ENCODE measurements around the gene TTC7B.

The TTC7B gene

GRCh38 chr14:90721619-90722305, 94.5 kb downstream of the TTC7B start:
- no peak for TF ChIP-seq REST (IDR thresholded peaks at IDR 0.05; ENCODE audit: low read depth)
- TF ChIP-seq ZBTB7A (IDR thresholded peaks at IDR 0.05; ENCODE audit: low read depth), result no peak
- TF ChIP-seq USF1 (IDR thresholded peaks at IDR 0.05), result no peak
- no peak for TF ChIP-seq TCF12 (IDR thresholded peaks at IDR 0.05; ENCODE audit: low read depth)
- no peak for TF ChIP-seq EP300 (IDR thresholded peaks at IDR 0.05; ENCODE audit: borderline replicate concordance)
- no peak for TF ChIP-seq TAF1 (IDR thresholded peaks at IDR 0.05; ENCODE audit: low read depth)
- TF ChIP-seq CEBPB (IDR thresholded peaks at IDR 0.05), result no peak
- no peak for TF ChIP-seq RAD21 (IDR thresholded peaks at IDR 0.05; ENCODE audit: low read depth)
- no peak for TF ChIP-seq TEAD4 (IDR thresholded peaks at IDR 0.05)

GRCh38 chr14:90720832-90721231, 95.4 kb downstream of the TTC7B start:
- no peak for TF ChIP-seq TEAD4 (IDR thresholded peaks at IDR 0.05)
- no peak for TF ChIP-seq EGR1 (IDR thresholded peaks at IDR 0.05)
- no peak for TF ChIP-seq FOXM1 (IDR thresholded peaks at IDR 0.05; ENCODE audit: borderline replicate concordance, low read depth)
- no peak for TF ChIP-seq USF1 (IDR thresholded peaks at IDR 0.05)
- no peak for TF ChIP-seq TAF1 (IDR thresholded peaks at IDR 0.05; ENCODE audit: low read depth)
- no peak for TF ChIP-seq ZBTB7A (IDR thresholded peaks at IDR 0.05; ENCODE audit: low read depth)
- TF ChIP-seq REST (IDR thresholded peaks at IDR 0.05; ENCODE audit: low read depth), result no peak
- no peak for TF ChIP-seq CREB1 (IDR thresholded peaks at IDR 0.05; ENCODE audit: low read depth)

- TF ChIP-seq FOXM1 (IDR thresholded peaks at IDR 0.05; ENCODE audit: borderline replicate concordance, low read depth) (no peak), TCF12 (IDR thresholded peaks at IDR 0.05; ENCODE audit: low read depth) (no peak), TEAD4 (IDR thresholded peaks at IDR 0.05) (no peak), YY1 (IDR thresholded peaks at IDR 0.05; ENCODE audit: low read depth) (no peak), EP300 (IDR thresholded peaks at IDR 0.05; ENCODE audit: borderline replicate concordance) (no peak), CEBPB (IDR thresholded peaks at IDR 0.05) (no peak)
Measured at GRCh38 chr14:90720336-90720735, 95.9 kb downstream of the TTC7B start.

GRCh38 chr14:90717916-90718315, 98.3 kb downstream of the TTC7B start:
- TF ChIP-seq EGR1 (IDR thresholded peaks at IDR 0.05), result no peak
- no peak for TF ChIP-seq TAF1 (IDR thresholded peaks at IDR 0.05; ENCODE audit: low read depth)
- TF ChIP-seq EP300 (IDR thresholded peaks at IDR 0.05; ENCODE audit: borderline replicate concordance), result no peak
- no peak for TF ChIP-seq NFIC (IDR thresholded peaks at IDR 0.05)
- no peak for TF ChIP-seq MAX (IDR thresholded peaks at IDR 0.05)
- TF ChIP-seq CEBPB (IDR thresholded peaks at IDR 0.05), result no peak
- TF ChIP-seq YY1 (IDR thresholded peaks at IDR 0.05; ENCODE audit: low read depth), result no peak
- no peak for TF ChIP-seq TCF12 (IDR thresholded peaks at IDR 0.05; ENCODE audit: low read depth)
- no peak for TF ChIP-seq TEAD4 (IDR thresholded peaks at IDR 0.05)
- no peak for TF ChIP-seq ZBTB7A (IDR thresholded peaks at IDR 0.05; ENCODE audit: low read depth)
- TF ChIP-seq REST (IDR thresholded peaks at IDR 0.05; ENCODE audit: low read depth), result no peak
- TF ChIP-seq FOXM1 (IDR thresholded peaks at IDR 0.05; ENCODE audit: borderline replicate concordance, low read depth), result no peak
- no peak for TF ChIP-seq RAD21 (IDR thresholded peaks at IDR 0.05; ENCODE audit: low read depth)
- no peak for TF ChIP-seq USF1 (IDR thresholded peaks at IDR 0.05)
- no peak for TF ChIP-seq CREB1 (IDR thresholded peaks at IDR 0.05; ENCODE audit: low read depth)
